Measurements from ENCODE around the gene NEIL1. TPM values are rescaled to one million over a fixed set of nuclear protein-coding genes. Genes with fewer than 3 reads are reported as not detected.

NEIL1 gene
- total RNA-seq, 1 experiment from 2014 or later, result 9.5 TPM

- no peaks in the 10 kb centered on the region for H3K27me3 Mint-ChIP-seq (ENCODE audit: insufficient read depth, unreplicated experiment)
- no peaks in the 10 kb centered on the region for H3K9me3 Mint-ChIP-seq (ENCODE audit: unreplicated experiment)
- intact Hi-C loops (cut with micrococcal nuclease), result no loop called here
- H3K27ac Mint-ChIP-seq (ENCODE audit: low read depth, unreplicated experiment), result no peak overlapping the region
- H3K36me3 Mint-ChIP-seq (ENCODE audit: insufficient read depth, unreplicated experiment), result peaks cover 24% of the 10 kb centered on the region
- no TSS peak for BruUV-seq (replicated peaks)
- CTCF ChIA-PET, result no interaction called here
- H3K4me3 Mint-ChIP-seq (ENCODE audit: unreplicated experiment), result no peak overlapping the region
- no peak for TF ChIP-seq CTCF (IDR thresholded peaks at IDR 0.05; ENCODE audit: unreplicated experiment)
- DNase-seq (ENCODE audit: unreplicated experiment), result no peak
- POLR2A ChIA-PET, result interaction anchor here (1.5 to 3.8 kb wide), 3 partner anchors 15 to 19 kb away, joined by 6 to 30 read pairs (median 15); partner anchors contain the start of gene MAN2C1
- peaks cover 5% of the 10 kb centered on the region for H3K4me1 Mint-ChIP-seq (ENCODE audit: insufficient read depth, unreplicated experiment)
Measured at GRCh38 chr15:75349851-75350588, 3.2 kb downstream of the NEIL1 start.

GRCh38 chr15:75350601-75351361, 3.9 kb downstream of the NEIL1 start:
- no peak for DNase-seq (ENCODE audit: unreplicated experiment)
- no peak for TF ChIP-seq CTCF (IDR thresholded peaks at IDR 0.05; ENCODE audit: unreplicated experiment)
- Mint-ChIP-seq H3K27ac (ENCODE audit: low read depth, unreplicated experiment) (no peak overlapping the region), H3K4me3 (ENCODE audit: unreplicated experiment) (no peak overlapping the region), H3K36me3 (ENCODE audit: insufficient read depth, unreplicated experiment) (peaks cover 32% of the 10 kb centered on the region), H3K4me1 (ENCODE audit: insufficient read depth, unreplicated experiment) (peaks cover 5% of the 10 kb centered on the region), H3K27me3 (ENCODE audit: insufficient read depth, unreplicated experiment) (no peaks in the 10 kb centered on the region), H3K9me3 (ENCODE audit: unreplicated experiment) (no peaks in the 10 kb centered on the region)
- BruUV-seq (replicated peaks), result TSS peak; percentile 7
- ChIA-PET CTCF (no interaction called here), POLR2A (interaction anchor here (0.6 to 1.5 kb wide), 4 partner anchors 11 to 105 kb away, joined by 4 to 6 read pairs (median 4); partner anchors contain the start of gene COMMD4)
- intact Hi-C loops (cut with micrococcal nuclease), result no loop called here

GRCh38 chr15:75352186-75353080, 5.6 kb downstream of the NEIL1 start:
- TF ChIP-seq CTCF (IDR thresholded peaks at IDR 0.05; ENCODE audit: unreplicated experiment), result no peak
- CTCF ChIA-PET, result interaction anchor here (2.4 kb wide), 1 partner anchor 15 kb away, joined by 23 read pairs; the partner anchor contains the start of gene MAN2C1
- H3K27ac Mint-ChIP-seq (ENCODE audit: low read depth, unreplicated experiment), result no peak overlapping the region
- BruUV-seq (replicated peaks), result no TSS peak
- intact Hi-C loops (cut with micrococcal nuclease), result no loop called here
- POLR2A ChIA-PET, result interaction anchor here (0.6 to 0.9 kb wide), 4 partner anchors 16 to 339 kb away, joined by 3 to 6 read pairs (median 4); partner anchors contain the start of gene MAN2C1
- peaks cover 40% of the 10 kb centered on the region for H3K36me3 Mint-ChIP-seq (ENCODE audit: insufficient read depth, unreplicated experiment)
- H3K4me1 Mint-ChIP-seq (ENCODE audit: insufficient read depth, unreplicated experiment), result peaks cover 5% of the 10 kb centered on the region
- H3K4me3 Mint-ChIP-seq (ENCODE audit: unreplicated experiment), result no peak overlapping the region
- H3K9me3 Mint-ChIP-seq (ENCODE audit: unreplicated experiment), result no peaks in the 10 kb centered on the region
- no peaks in the 10 kb centered on the region for H3K27me3 Mint-ChIP-seq (ENCODE audit: insufficient read depth, unreplicated experiment)
- DNase-seq (ENCODE audit: unreplicated experiment), result no peak

Measured in MCF 10A (cell line).